AG20443 (cell line): ENCODE data around the gene UGT2A2.

ENCODE experiments used
- DNase-seq: peaks from one replicate; pipeline ENCODE4 v3.0.0; 2012; ENCODE audit warnings: low spot score, mixed read lengths

UGT2A2 gene

DNA sequence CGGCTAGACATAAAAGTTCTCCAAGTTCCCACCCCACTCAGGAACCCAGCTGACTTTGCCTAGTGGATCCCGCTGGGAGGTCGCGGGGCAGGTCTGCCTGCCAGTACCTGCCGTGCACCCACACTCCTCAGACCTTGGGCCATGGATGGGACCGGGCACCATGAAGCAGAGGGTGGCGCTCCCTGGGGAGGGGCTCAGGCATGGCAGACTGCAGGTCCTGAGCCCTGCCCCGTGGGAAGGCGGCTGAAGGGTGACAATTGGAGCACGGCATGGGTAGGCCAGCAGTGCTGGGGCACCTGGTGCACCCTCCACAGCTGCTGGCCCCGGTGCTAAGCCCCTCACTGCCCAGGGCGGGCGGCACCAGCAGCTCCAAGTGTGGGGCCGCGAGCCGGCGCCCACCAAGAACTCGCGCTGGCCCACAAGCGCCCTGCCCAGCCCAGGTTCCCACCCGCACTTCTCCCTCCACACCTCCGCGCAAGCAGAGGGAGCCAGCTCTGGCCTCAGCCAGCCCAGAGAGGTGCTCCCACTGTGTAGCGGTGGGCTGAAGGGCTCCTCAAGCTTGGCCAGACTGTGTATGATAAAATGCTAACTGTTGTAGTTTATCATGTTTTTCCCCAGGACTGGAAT, 63.1 kb downstream of the UGT2A2 start:
- no peak for DNase-seq

DNA sequence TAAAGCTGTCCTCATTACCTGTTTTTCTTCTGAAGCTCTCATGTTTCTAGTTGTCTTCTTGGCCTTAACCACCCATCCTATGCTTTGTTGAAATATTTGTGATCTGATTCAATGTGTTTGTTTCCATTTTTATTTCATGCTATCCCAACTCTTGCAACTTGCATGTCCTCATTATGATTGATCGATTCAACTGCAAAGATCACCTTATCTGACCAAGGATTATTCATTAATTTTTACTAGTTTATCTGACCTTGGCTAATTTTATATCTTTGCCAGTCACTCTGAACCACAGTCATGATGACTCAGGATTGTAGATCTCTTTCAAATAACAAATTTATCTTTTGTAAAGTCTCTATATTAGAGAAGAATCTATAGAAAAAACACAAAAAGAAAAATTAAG, 70.7 kb downstream of the UGT2A2 start:
- no peak for DNase-seq

DNA sequence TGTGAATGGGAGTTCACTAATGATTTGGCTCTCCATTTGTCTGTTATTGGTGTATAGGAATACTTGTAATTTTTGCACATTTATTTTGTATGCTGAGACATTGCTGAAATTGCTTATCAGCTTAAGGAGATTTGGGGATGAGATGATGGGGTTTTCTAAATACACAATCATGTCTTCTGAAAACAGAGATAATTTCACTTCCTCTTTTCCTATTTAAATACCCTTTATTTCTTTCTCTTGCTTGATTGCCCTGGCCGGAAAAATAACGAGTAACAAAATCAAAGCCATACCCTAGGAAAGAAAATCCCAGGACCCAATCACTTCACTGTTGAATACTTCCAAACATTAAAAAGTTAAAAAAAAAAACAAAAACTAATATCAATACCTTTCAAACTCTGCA, 76.0 kb downstream of the UGT2A2 start:
- no peak for DNase-seq

DNA sequence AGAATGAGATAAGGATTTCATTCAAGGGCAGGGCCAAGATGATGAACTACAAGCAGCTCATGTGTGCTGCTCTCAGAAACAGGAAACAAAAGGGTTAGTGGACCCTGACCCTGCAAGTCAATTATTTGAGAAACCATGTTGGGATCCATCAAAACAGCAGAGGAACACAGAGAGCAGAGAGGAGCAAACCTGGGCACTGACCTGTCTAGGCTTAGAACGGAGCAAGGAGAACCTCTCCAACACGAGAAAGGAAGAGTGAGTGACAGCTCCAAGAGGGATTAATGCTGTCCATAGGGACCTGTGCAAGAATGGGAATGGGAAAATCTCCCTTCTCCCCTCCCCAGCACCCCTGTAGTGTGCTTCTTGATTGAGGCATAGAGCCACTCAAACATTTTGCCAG, 89.8 kb downstream of the UGT2A2 start:
- no peak for DNase-seq

GRCh38 chr4:69546134-69546765, 93.2 kb downstream of the UGT2A2 start:
- no peak for DNase-seq
